Measurements from ENCODE around the gene TTPAL. TPM values are rescaled to one million over a fixed set of nuclear protein-coding genes. Genes with fewer than 3 reads are reported as not detected.

TTPAL gene
- total RNA-seq, 1 experiment from 2014 or later = 10.3 TPM

DNA sequence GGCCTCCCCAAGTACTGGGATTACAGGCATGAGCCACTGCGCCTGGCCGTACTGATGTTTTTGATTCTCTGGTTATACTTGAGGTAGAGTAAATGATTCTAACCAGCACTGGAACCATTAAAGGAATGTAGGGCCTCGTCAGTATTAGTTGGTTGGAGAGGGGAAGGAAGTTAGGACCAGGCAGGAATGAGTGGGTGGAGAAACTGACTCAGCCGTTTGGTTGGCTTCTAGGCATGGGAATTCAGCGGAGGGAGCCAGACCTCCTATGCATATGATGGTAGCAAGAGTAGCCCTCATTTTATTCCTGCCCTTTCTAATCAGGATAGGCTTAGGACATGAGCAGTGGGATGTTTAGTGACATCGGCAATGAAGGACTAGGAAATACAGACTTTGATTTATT, 65.2 kb downstream of the TTPAL start:
- TF ChIP-seq TP53 (CRISPR knock-in tag; IDR thresholded peaks at IDR 0.05) (no peak), TEAD4 (CRISPR knock-in tag; IDR thresholded peaks at IDR 0.05) (no peak), GRHL2 (CRISPR knock-in tag; IDR thresholded peaks at IDR 0.05; ENCODE audit: insufficient replicate concordance, severe bottlenecking) (no peak), ELF4 (CRISPR knock-in tag; IDR thresholded peaks at IDR 0.05; ENCODE audit: low read depth) (no peak), RELA (CRISPR knock-in tag; IDR thresholded peaks at IDR 0.05; ENCODE audit: borderline replicate concordance) (no peak), ZNF138 (CRISPR knock-in tag; conservative IDR thresholded peaks at IDR 0.05) (no peak), ESRRA (CRISPR knock-in tag; IDR thresholded peaks at IDR 0.05; ENCODE audit: borderline replicate concordance) (no peak), ZNF396 (CRISPR knock-in tag; IDR thresholded peaks at IDR 0.05; ENCODE audit: borderline replicate concordance) (no peak)
- TF ChIP-seq, protein P1, sequence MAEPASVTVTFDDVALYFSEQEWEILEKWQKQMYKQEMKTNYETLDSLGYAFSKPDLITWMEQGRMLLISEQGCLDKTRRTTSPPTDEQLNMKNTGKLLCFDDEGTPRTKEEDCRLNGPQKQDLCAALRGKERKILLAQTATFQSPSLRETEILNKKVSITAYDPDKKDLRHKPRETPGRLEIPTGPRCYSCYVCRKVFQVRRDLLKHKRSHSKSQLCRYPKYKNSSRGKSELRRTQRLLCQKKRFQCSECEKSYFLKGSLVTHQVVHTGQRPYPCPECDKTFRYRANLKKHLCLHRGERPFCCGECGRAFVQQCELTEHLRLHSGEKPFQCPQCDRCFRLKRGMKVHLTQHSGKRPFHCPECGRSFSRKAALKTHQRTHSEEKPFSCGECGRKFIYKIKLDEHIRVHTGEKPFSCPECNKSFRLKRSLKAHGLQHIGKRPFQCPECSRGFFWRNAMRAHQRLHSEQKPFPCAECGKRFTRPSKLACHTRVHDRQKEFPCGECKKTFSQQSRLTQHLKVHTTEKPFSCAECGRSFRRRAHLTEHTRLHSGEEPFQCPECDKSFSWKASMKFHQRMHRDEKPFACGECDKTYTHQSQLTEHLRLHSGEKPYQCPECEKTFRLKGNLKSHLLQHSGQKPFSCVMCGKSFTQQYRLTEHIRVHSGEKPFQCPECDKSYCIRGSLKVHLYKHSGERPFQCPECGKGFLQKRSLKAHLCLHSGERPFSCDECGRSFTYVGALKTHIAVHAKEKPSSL (CRISPR knock-in tag; conservative IDR thresholded peaks at IDR 0.05) = no peak
- TF ChIP-seq, protein P2, sequence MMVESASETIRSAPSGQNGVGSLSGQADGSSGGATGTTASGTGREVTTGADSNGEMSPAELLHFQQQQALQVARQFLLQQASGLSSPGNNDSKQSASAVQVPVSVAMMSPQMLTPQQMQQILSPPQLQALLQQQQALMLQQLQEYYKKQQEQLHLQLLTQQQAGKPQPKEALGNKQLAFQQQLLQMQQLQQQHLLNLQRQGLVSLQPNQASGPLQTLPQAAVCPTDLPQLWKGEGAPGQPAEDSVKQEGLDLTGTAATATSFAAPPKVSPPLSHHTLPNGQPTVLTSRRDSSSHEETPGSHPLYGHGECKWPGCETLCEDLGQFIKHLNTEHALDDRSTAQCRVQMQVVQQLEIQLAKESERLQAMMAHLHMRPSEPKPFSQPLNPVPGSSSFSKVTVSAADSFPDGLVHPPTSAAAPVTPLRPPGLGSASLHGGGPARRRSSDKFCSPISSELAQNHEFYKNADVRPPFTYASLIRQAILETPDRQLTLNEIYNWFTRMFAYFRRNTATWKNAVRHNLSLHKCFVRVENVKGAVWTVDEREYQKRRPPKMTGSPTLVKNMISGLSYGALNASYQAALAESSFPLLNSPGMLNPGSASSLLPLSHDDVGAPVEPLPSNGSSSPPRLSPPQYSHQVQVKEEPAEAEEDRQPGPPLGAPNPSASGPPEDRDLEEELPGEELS (CRISPR knock-in tag; IDR thresholded peaks at IDR 0.05) = no peak
- TF ChIP-seq, protein P3, sequence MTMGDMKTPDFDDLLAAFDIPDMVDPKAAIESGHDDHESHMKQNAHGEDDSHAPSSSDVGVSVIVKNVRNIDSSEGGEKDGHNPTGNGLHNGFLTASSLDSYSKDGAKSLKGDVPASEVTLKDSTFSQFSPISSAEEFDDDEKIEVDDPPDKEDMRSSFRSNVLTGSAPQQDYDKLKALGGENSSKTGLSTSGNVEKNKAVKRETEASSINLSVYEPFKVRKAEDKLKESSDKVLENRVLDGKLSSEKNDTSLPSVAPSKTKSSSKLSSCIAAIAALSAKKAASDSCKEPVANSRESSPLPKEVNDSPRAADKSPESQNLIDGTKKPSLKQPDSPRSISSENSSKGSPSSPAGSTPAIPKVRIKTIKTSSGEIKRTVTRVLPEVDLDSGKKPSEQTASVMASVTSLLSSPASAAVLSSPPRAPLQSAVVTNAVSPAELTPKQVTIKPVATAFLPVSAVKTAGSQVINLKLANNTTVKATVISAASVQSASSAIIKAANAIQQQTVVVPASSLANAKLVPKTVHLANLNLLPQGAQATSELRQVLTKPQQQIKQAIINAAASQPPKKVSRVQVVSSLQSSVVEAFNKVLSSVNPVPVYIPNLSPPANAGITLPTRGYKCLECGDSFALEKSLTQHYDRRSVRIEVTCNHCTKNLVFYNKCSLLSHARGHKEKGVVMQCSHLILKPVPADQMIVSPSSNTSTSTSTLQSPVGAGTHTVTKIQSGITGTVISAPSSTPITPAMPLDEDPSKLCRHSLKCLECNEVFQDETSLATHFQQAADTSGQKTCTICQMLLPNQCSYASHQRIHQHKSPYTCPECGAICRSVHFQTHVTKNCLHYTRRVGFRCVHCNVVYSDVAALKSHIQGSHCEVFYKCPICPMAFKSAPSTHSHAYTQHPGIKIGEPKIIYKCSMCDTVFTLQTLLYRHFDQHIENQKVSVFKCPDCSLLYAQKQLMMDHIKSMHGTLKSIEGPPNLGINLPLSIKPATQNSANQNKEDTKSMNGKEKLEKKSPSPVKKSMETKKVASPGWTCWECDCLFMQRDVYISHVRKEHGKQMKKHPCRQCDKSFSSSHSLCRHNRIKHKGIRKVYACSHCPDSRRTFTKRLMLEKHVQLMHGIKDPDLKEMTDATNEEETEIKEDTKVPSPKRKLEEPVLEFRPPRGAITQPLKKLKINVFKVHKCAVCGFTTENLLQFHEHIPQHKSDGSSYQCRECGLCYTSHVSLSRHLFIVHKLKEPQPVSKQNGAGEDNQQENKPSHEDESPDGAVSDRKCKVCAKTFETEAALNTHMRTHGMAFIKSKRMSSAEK (CRISPR knock-in tag; IDR thresholded peaks at IDR 0.05; ENCODE audit: borderline replicate concordance) = no peak
- TF ChIP-seq, protein P4, sequence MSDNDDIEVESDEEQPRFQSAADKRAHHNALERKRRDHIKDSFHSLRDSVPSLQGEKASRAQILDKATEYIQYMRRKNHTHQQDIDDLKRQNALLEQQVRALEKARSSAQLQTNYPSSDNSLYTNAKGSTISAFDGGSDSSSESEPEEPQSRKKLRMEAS (CRISPR knock-in tag; IDR thresholded peaks at IDR 0.05) = no peak
- TF ChIP-seq, protein P5, sequence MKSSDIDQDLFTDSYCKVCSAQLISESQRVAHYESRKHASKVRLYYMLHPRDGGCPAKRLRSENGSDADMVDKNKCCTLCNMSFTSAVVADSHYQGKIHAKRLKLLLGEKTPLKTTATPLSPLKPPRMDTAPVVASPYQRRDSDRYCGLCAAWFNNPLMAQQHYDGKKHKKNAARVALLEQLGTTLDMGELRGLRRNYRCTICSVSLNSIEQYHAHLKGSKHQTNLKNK (CRISPR knock-in tag; IDR thresholded peaks at IDR 0.05) = no peak
- TF ChIP-seq, protein P6, sequence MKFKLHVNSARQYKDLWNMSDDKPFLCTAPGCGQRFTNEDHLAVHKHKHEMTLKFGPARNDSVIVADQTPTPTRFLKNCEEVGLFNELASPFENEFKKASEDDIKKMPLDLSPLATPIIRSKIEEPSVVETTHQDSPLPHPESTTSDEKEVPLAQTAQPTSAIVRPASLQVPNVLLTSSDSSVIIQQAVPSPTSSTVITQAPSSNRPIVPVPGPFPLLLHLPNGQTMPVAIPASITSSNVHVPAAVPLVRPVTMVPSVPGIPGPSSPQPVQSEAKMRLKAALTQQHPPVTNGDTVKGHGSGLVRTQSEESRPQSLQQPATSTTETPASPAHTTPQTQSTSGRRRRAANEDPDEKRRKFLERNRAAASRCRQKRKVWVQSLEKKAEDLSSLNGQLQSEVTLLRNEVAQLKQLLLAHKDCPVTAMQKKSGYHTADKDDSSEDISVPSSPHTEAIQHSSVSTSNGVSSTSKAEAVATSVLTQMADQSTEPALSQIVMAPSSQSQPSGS (CRISPR knock-in tag; IDR thresholded peaks at IDR 0.05; ENCODE audit: borderline replicate concordance, low read depth) = no peak
- TF ChIP-seq, protein P7, sequence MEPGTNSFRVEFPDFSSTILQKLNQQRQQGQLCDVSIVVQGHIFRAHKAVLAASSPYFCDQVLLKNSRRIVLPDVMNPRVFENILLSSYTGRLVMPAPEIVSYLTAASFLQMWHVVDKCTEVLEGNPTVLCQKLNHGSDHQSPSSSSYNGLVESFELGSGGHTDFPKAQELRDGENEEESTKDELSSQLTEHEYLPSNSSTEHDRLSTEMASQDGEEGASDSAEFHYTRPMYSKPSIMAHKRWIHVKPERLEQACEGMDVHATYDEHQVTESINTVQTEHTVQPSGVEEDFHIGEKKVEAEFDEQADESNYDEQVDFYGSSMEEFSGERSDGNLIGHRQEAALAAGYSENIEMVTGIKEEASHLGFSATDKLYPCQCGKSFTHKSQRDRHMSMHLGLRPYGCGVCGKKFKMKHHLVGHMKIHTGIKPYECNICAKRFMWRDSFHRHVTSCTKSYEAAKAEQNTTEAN (CRISPR knock-in tag; IDR thresholded peaks at IDR 0.05) = no peak
- CTCF ChIA-PET = interaction anchor here (0.8 kb wide), 1 partner anchor 69 kb away, joined by 3 read pairs; no protein-coding TSS in a partner anchor
- DNase-seq (ENCODE audit: low spot score) = no peak
- no peak for ATAC-seq
- Mint-ChIP-seq H3K36me3 (no peaks in the 10 kb centered on the region), H3K27ac (no peak overlapping the region; the same call in 1 of the 2 replicates), H3K9me3 (no peaks in the 10 kb centered on the region), H3K4me3 (no peak overlapping the region), H3K27me3 (ENCODE audit: low read depth) (no peaks in the 10 kb centered on the region), H3K4me1 (peaks cover 4% of the 10 kb centered on the region; the same call in 1 of the 2 replicates)
- POLR2A ChIA-PET = no interaction called here
